Activated naive CD8-positive, alpha-beta T cell treated with anti-CD3 and anti-CD28 coated beads, Interleukin-2, amount 10 ng/mL, durations not matched to agents 7 days and 5 days (primary cell): ENCODE data around the gene FCMR. TPM values are rescaled to one million over a fixed set of nuclear protein-coding genes. Genes with fewer than 3 reads are reported as not detected.

Source experiments
- ATAC-seq: fragments of 150-1000 bp; cut with Tn5 transposase; one replicate; pipeline ENCODE4 v1.10.0; 2021; ENCODE audit warnings: low read depth, moderate library complexity
- POLR2A ChIA-PET: fragments of 350-600 bp; sonication (Branson Sonifier 250); formaldehyde crosslinking; loops from one replicate; lab custom pipeline; 2021; ENCODE audit warnings: antibody characterized with exemption; lab: Charles Lee
- DNase-seq: peaks from one replicate; pipeline ENCODE4 v3.0.0; 2021
- H3K27ac Mint-ChIP-seq: one replicate; pipeline ENCODE4 v1.8.0; 2022; ENCODE audit warnings: mild to moderate bottlenecking, mixed read lengths
- H3K27me3 Mint-ChIP-seq: one replicate; pipeline ENCODE4 v1.8.0; 2022; ENCODE audit warnings: mild to moderate bottlenecking, moderate library complexity, mixed read lengths
- H3K36me3 Mint-ChIP-seq: one replicate; pipeline ENCODE4 v1.8.0; 2021; ENCODE audit warnings: mild to moderate bottlenecking, mixed read lengths
- H3K4me1 Mint-ChIP-seq: one replicate; pipeline ENCODE4 v1.8.0; 2021; ENCODE audit warnings: mixed read lengths
- H3K4me3 Mint-ChIP-seq: one replicate; pipeline ENCODE4 v1.8.0; 2022; ENCODE audit warnings: mild to moderate bottlenecking, moderate library complexity, mixed read lengths
- H3K9me3 Mint-ChIP-seq: one replicate; pipeline ENCODE4 v1.8.0; 2021; ENCODE audit warnings: mixed read lengths
- total RNA-seq, 2 experiments: library from RNA; stranded (reverse); gene quantifications; one replicate each; pipeline ENCODE4 v1.2.3, GENCODE V29; 2021

FCMR gene
- total RNA-seq, 2 experiments from 2014 or later = 145 to 159 TPM

- Mint-ChIP-seq H3K4me1 (no peaks in the 10 kb centered on the region), H3K4me3 (no peak overlapping the region), H3K9me3 (no peaks in the 10 kb centered on the region), H3K27me3 (peaks cover 13% of the 10 kb centered on the region), H3K36me3 (no peaks in the 10 kb centered on the region), H3K27ac (no peak overlapping the region)
- POLR2A ChIA-PET = no interaction called here
- ATAC-seq (no peak), DNase-seq (no peak)
Observed at GRCh38 chr1:206944703-206945102, 23.0 kb upstream of the FCMR start.

GRCh38 chr1:206941766-206942418, 20.2 kb upstream of the FCMR start:
- peaks cover 13% of the 10 kb centered on the region for H3K27me3 Mint-ChIP-seq
- H3K36me3 Mint-ChIP-seq = no peaks in the 10 kb centered on the region
- ATAC-seq = no peak
- no peak for DNase-seq
- H3K4me3 Mint-ChIP-seq = no peak overlapping the region
- H3K4me1 Mint-ChIP-seq = no peaks in the 10 kb centered on the region
- no peak overlapping the region for H3K27ac Mint-ChIP-seq
- POLR2A ChIA-PET = no interaction called here
- no peaks in the 10 kb centered on the region for H3K9me3 Mint-ChIP-seq

- H3K4me1 Mint-ChIP-seq = peaks cover 3% of the 10 kb centered on the region
- no peaks in the 10 kb centered on the region for H3K9me3 Mint-ChIP-seq
- no peak overlapping the region for H3K27ac Mint-ChIP-seq
- POLR2A ChIA-PET = interaction anchor here (1.5 kb wide), 1 partner anchor 42 kb away, joined by 3 read pairs; no protein-coding TSS in a partner anchor
- peaks cover 13% of the 10 kb centered on the region for H3K27me3 Mint-ChIP-seq
- ATAC-seq (no peak), DNase-seq (no peak)
- no peaks in the 10 kb centered on the region for H3K36me3 Mint-ChIP-seq
- no peak overlapping the region for H3K4me3 Mint-ChIP-seq
Observed at GRCh38 chr1:206940588-206940936, 18.8 kb upstream of the FCMR start.

- H3K9me3 Mint-ChIP-seq = no peaks in the 10 kb centered on the region
- H3K27me3 Mint-ChIP-seq = peaks cover 12% of the 10 kb centered on the region
- no peak overlapping the region for H3K4me3 Mint-ChIP-seq
- no peak for ATAC-seq
- no peak overlapping the region for H3K27ac Mint-ChIP-seq
- no peaks in the 10 kb centered on the region for H3K36me3 Mint-ChIP-seq
- H3K4me1 Mint-ChIP-seq = peaks cover 5% of the 10 kb centered on the region
- DNase-seq = no peak
- POLR2A ChIA-PET = interaction anchor here (1.5 kb wide), 1 partner anchor 42 kb away, joined by 3 read pairs; no protein-coding TSS in a partner anchor
Observed at GRCh38 chr1:206939841-206940587, 18.3 kb upstream of the FCMR start.

GRCh38 chr1:206939131-206939530, 17.4 kb upstream of the FCMR start:
- POLR2A ChIA-PET = interaction anchor here (1.5 kb wide), 1 partner anchor 43 kb away, joined by 3 read pairs; no protein-coding TSS in a partner anchor
- Mint-ChIP-seq H3K36me3 (no peaks in the 10 kb centered on the region), H3K4me1 (peaks cover 5% of the 10 kb centered on the region), H3K9me3 (no peaks in the 10 kb centered on the region), H3K4me3 (no peak overlapping the region), H3K27ac (no peak overlapping the region), H3K27me3 (peaks cover 8% of the 10 kb centered on the region)
- ATAC-seq = no peak
- DNase-seq = no peak

GRCh38 chr1:206937425-206937824, 15.7 kb upstream of the FCMR start:
- POLR2A ChIA-PET = no interaction called here
- Mint-ChIP-seq H3K27me3 (no peaks in the 10 kb centered on the region), H3K4me1 (peaks cover 5% of the 10 kb centered on the region), H3K4me3 (no peak overlapping the region), H3K9me3 (no peaks in the 10 kb centered on the region), H3K36me3 (no peaks in the 10 kb centered on the region), H3K27ac (no peak overlapping the region)
- no peak for DNase-seq
- ATAC-seq = no peak

GRCh38 chr1:206935491-206936067, 13.8 kb upstream of the FCMR start:
- ATAC-seq (peak; percentile 73), DNase-seq (peak; percentile 68)
- POLR2A ChIA-PET = interaction anchor here (0.6 to 1.4 kb wide), 4 partner anchors 8 to 47 kb away, joined by 4 to 5 read pairs (median 4); no protein-coding TSS in a partner anchor
- Mint-ChIP-seq H3K27ac (no peak overlapping the region), H3K27me3 (no peaks in the 10 kb centered on the region), H3K9me3 (no peaks in the 10 kb centered on the region), H3K36me3 (no peaks in the 10 kb centered on the region), H3K4me3 (no peak overlapping the region), H3K4me1 (peaks cover 19% of the 10 kb centered on the region)

GRCh38 chr1:206933333-206933945, 11.7 kb upstream of the FCMR start:
- Mint-ChIP-seq H3K36me3 (no peaks in the 10 kb centered on the region), H3K9me3 (no peaks in the 10 kb centered on the region), H3K4me3 (no peak overlapping the region), H3K27ac (no peak overlapping the region), H3K4me1 (peaks cover 30% of the 10 kb centered on the region), H3K27me3 (no peaks in the 10 kb centered on the region)
- peak; percentile 69 for DNase-seq
- ATAC-seq = peak; percentile 53
- POLR2A ChIA-PET = interaction anchor here (0.7 to 1.2 kb wide), 4 partner anchors 8 to 454 kb away, joined by 3 to 6 read pairs (median 4); partner anchors contain the start of gene FCMR

GRCh38 chr1:206932177-206932576, 10.4 kb upstream of the FCMR start:
- H3K36me3 Mint-ChIP-seq = no peaks in the 10 kb centered on the region
- POLR2A ChIA-PET = interaction anchor here (1.7 kb wide), 1 partner anchor 11 kb away, joined by 5 read pairs; the partner anchor contains the start of gene FCMR
- H3K9me3 Mint-ChIP-seq = no peaks in the 10 kb centered on the region
- H3K27me3 Mint-ChIP-seq = no peaks in the 10 kb centered on the region
- H3K27ac Mint-ChIP-seq = no peak overlapping the region
- ATAC-seq (no peak), DNase-seq (no peak)
- no peak overlapping the region for H3K4me3 Mint-ChIP-seq
- H3K4me1 Mint-ChIP-seq = peaks cover 30% of the 10 kb centered on the region

GRCh38 chr1:206931709-206932108, 10.0 kb upstream of the FCMR start:
- POLR2A ChIA-PET = interaction anchor here (1.7 kb wide), 1 partner anchor 10 kb away, joined by 5 read pairs; the partner anchor contains the start of gene FCMR
- H3K9me3 Mint-ChIP-seq = no peaks in the 10 kb centered on the region
- peak overlapping the region; percentile 78 for H3K27ac Mint-ChIP-seq
- H3K36me3 Mint-ChIP-seq = no peaks in the 10 kb centered on the region
- H3K4me3 Mint-ChIP-seq = no peak overlapping the region
- H3K27me3 Mint-ChIP-seq = no peaks in the 10 kb centered on the region
- H3K4me1 Mint-ChIP-seq = peaks cover 30% of the 10 kb centered on the region
- no peak for DNase-seq
- no peak for ATAC-seq

GRCh38 chr1:206930210-206930798, 8.6 kb upstream of the FCMR start:
- no peak for DNase-seq
- H3K4me1 Mint-ChIP-seq = peaks cover 28% of the 10 kb centered on the region
- ATAC-seq = peak; percentile 36
- peak overlapping the region; percentile 78 for H3K27ac Mint-ChIP-seq
- POLR2A ChIA-PET = no interaction called here
- no peaks in the 10 kb centered on the region for H3K36me3 Mint-ChIP-seq
- peak overlapping the region; percentile 49 for H3K4me3 Mint-ChIP-seq
- H3K27me3 Mint-ChIP-seq = no peaks in the 10 kb centered on the region
- no peaks in the 10 kb centered on the region for H3K9me3 Mint-ChIP-seq

GRCh38 chr1:206929524-206929923, 7.8 kb upstream of the FCMR start:
- Mint-ChIP-seq H3K9me3 (no peaks in the 10 kb centered on the region), H3K36me3 (no peaks in the 10 kb centered on the region), H3K27ac (peak overlapping the region; percentile 78), H3K27me3 (no peaks in the 10 kb centered on the region), H3K4me1 (peaks cover 26% of the 10 kb centered on the region), H3K4me3 (no peak overlapping the region)
- ATAC-seq = no peak
- POLR2A ChIA-PET = no interaction called here
- DNase-seq = no peak

GRCh38 chr1:206926286-206926685, 4.5 kb upstream of the FCMR start:
- ATAC-seq = no peak
- Mint-ChIP-seq H3K4me3 (no peak overlapping the region), H3K27ac (no peak overlapping the region), H3K27me3 (no peaks in the 10 kb centered on the region), H3K9me3 (no peaks in the 10 kb centered on the region), H3K4me1 (peaks cover 25% of the 10 kb centered on the region), H3K36me3 (no peaks in the 10 kb centered on the region)
- POLR2A ChIA-PET = interaction anchor here (1.0 to 2.6 kb wide), 2 partner anchors 8 to 14 kb away, joined by 3 to 10 read pairs; no protein-coding TSS in a partner anchor
- DNase-seq = no peak
